ENCODE results near the gene ARHGAP15. TPM values are rescaled to one million over a fixed set of nuclear protein-coding genes. Genes with fewer than 3 reads are reported as not detected.

ARHGAP15 gene
- total and polyA plus RNA-seq, 4 donors, result 3.8 to 17.9 (median 13.2) TPM

DNA sequence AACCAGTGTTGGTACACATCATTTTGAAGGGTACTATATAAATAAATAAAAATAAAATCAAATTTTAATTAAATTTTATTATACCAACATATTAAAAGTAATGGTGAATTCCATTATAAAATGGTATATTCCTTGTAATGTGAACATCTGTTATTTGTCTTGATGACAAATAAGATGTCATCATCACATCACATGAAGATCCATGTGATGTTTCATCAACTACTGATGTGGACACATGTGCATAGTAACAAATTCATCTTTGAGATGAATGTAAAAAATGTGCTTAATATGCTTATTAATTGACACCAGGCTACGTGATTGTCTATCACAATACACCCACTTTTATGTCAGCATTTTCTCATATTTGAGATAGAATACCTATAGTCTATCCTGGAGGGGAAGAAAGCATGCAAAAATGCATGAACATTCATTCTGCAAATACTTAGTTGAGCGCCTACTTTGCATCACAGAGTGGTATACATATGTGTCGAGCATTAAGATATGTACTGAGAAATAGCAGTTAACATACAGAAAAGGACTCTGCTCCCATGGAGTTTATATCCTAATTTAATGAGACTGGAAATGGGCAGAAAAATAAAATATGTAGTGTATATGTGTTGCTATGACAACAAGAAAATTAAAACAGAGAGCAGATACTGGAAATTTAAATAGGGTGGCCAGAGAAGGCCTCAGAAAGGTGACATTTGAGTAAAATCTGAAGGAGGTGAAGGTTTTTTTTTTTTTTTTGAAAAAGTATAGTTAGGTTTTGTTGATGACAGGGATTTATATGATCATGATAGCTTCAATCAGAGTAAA is 281.1 kb downstream of the ARHGAP15 start:
- Histone ChIP-seq H3K4me1 (ENCODE audit: control insufficient read depth in 4 of 4, insufficient read depth in 4 of 4, low read length in 3 of 4) (no peaks in the 10 kb centered on the region), H3K36me3 (ENCODE audit: control insufficient read depth in 4 of 4, insufficient read depth in 3 of 4, low read depth in 1 of 4, low read length in 3 of 4) (no peaks in the 10 kb centered on the region), H3K9me3 (ENCODE audit: control insufficient read depth in 4 of 4, low read length in 3 of 4) (no peaks in the 10 kb centered on the region), H3K9ac (ENCODE audit: low read depth in 1 of 2, low read length in 2 of 2) (no peak overlapping the region), H3K27ac (ENCODE audit: low read depth in 1 of 2, low read length in 2 of 2) (no peak overlapping the region), H3K27me3 (ENCODE audit: control insufficient read depth in 4 of 4, insufficient read depth in 4 of 4, low read length in 3 of 4) (no peaks in the 10 kb centered on the region), H3K4me3 (ENCODE audit: low read depth in 1 of 3, low read length in 3 of 3) (no peak overlapping the region)
- 95% methylated on average over 3 of the region's 3 CpGs for WGBS
- DNase-seq (ENCODE audit: low spot score), result no peak
- TF ChIP-seq HNF4G (IDR thresholded peaks at IDR 0.05), result no peak
- TF ChIP-seq RXRA (IDR thresholded peaks at IDR 0.05), result no peak
- no peak for TF ChIP-seq EGR1 (IDR thresholded peaks at IDR 0.05; ENCODE audit: low read depth in 2 of 2)
- TF ChIP-seq, protein P1, sequence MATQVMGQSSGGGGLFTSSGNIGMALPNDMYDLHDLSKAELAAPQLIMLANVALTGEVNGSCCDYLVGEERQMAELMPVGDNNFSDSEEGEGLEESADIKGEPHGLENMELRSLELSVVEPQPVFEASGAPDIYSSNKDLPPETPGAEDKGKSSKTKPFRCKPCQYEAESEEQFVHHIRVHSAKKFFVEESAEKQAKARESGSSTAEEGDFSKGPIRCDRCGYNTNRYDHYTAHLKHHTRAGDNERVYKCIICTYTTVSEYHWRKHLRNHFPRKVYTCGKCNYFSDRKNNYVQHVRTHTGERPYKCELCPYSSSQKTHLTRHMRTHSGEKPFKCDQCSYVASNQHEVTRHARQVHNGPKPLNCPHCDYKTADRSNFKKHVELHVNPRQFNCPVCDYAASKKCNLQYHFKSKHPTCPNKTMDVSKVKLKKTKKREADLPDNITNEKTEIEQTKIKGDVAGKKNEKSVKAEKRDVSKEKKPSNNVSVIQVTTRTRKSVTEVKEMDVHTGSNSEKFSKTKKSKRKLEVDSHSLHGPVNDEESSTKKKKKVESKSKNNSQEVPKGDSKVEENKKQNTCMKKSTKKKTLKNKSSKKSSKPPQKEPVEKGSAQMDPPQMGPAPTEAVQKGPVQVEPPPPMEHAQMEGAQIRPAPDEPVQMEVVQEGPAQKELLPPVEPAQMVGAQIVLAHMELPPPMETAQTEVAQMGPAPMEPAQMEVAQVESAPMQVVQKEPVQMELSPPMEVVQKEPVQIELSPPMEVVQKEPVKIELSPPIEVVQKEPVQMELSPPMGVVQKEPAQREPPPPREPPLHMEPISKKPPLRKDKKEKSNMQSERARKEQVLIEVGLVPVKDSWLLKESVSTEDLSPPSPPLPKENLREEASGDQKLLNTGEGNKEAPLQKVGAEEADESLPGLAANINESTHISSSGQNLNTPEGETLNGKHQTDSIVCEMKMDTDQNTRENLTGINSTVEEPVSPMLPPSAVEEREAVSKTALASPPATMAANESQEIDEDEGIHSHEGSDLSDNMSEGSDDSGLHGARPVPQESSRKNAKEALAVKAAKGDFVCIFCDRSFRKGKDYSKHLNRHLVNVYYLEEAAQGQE (IDR thresholded peaks at IDR 0.05), result no peak
- no peak for TF ChIP-seq MAX (IDR thresholded peaks at IDR 0.05)
- no peak for TF ChIP-seq ATF3 (IDR thresholded peaks at IDR 0.05)
- TF ChIP-seq FOXA2 (IDR thresholded peaks at IDR 0.05), result no peak
- TF ChIP-seq ZBTB33 (IDR thresholded peaks at IDR 0.05), result no peak
- no peak for TF ChIP-seq JUND (IDR thresholded peaks at IDR 0.05)
- TF ChIP-seq FOXA1 (IDR thresholded peaks at IDR 0.05), result no peak
- no peak for TF ChIP-seq GABPA (IDR thresholded peaks at IDR 0.05 in 1 of 2, conservative IDR thresholded peaks at IDR 0.05 in 1 of 2)
- no peak for TF ChIP-seq SP1 (IDR thresholded peaks at IDR 0.05)
- no peak for TF ChIP-seq YY1 (IDR thresholded peaks at IDR 0.05)
- no peak for TF ChIP-seq CTCF (IDR thresholded peaks at IDR 0.05; ENCODE audit: low read depth, low read length, missing input control)
- no peak for TF ChIP-seq HNF4A (conservative IDR thresholded peaks at IDR 0.05)
- TF ChIP-seq NR2F2 (IDR thresholded peaks at IDR 0.05), result no peak
- TF ChIP-seq TAF1 (conservative IDR thresholded peaks at IDR 0.05), result no peak
- TF ChIP-seq RAD21 (IDR thresholded peaks at IDR 0.05), result no peak

Data from liver (tissue), 9 donors.